Esophagus squamous epithelium (tissue), 5 donors: ENCODE data around the gene RBFOX2. TPM values are rescaled to one million over a fixed set of nuclear protein-coding genes. Genes with fewer than 3 reads are reported as not detected.
A peak's percentile ranks its signal among the peaks of the same experiment; 100 is the strongest.

Source experiments
- DNase-seq: peaks from one replicate; lab custom pipeline; 2025; lab: John Stamatoyannopoulos, UW
- H3K27ac ChIP-seq, 4 donors: fragments of 200-600 bp; sonication (generic); one replicate each; pipeline ENCODE4 v1.5.1; 2016 to 2019; ENCODE audit warnings: mild to moderate bottlenecking in 1 of 4
- H3K27me3 ChIP-seq, 4 donors: fragments of 200-600 bp; sonication (generic); 1 replicate in 3 of 4; 2 replicates in 1 of 4; pipeline versions ENCODE4 v1.5.1 to v1.6.0; 2017 to 2021; ENCODE audit warnings: antibody characterized with exemption in 1 of 4
- H3K36me3 ChIP-seq, 3 donors: fragments of 200-600 bp; sonication (generic); one replicate each; pipeline ENCODE4 v1.5.1; 2016 to 2019
- H3K4me1 ChIP-seq, 3 donors: fragments of 200-600 bp; sonication (generic); one replicate each; pipeline ENCODE4 v1.5.1; 2017 to 2019
- H3K4me3 ChIP-seq, 4 donors: fragments of 200-600 bp; sonication (generic); 1 replicate in 3 of 4; 2 replicates in 1 of 4; pipeline ENCODE4 v1.5.1; 2016 to 2019; ENCODE audit warnings: mild to moderate bottlenecking in 2 of 4, moderate library complexity in 1 of 4
- H3K9me3 ChIP-seq, 3 donors: fragments of 200-600 bp; sonication (generic); one replicate each; pipeline ENCODE4 v1.5.1; 2016 to 2019
- CTCF ChIP-seq, 6 experiments: fragments of 450-650 bp in 4 of 6; fragments of 200-600 bp in 2 of 6; sonication (generic) in 2 of 6; IDR thresholded peaks; one replicate each; pipeline ENCODE4 v1.5.1; 2016 to 2019; ENCODE audit warnings: antibody characterized with exemption in 6 of 6, mild to moderate bottlenecking in 4 of 6, moderate library complexity in 4 of 6
- POLR2A ChIP-seq, 4 donors: fragments of 450-650 bp; IDR thresholded peaks; one replicate each; pipeline ENCODE4 v1.6.1; 2017; ENCODE audit warnings: antibody characterized with exemption in 4 of 4, mild to moderate bottlenecking in 4 of 4, moderate library complexity in 3 of 4
- WGBS, 2 donors: methylation state at CpG; one replicate each; pipeline ENCODE4 v1.1.5; 2018; 5-methylcytosine and 5-hydroxymethylcytosine counted together
- intact Hi-C: fragments of 100-400 bp; cut with DNase I; formaldehyde crosslinking; loops from one replicate; pipeline ENCODE4 v1.15.0; 2022
- total RNA-seq, 4 donors: library from RNA; depleted of rRNA; stranded (reverse); fragments of >200 nt; gene quantifications; one replicate each; pipeline ENCODE4 v1.1.0, GENCODE V29; 2016
- donor health status: DM: yes; HTN: yes; CAD: no.

RBFOX2 gene
- total RNA-seq, 4 donors from 2014 or later = 33.3 to 69.6 (median 46.3) TPM

- intact Hi-C loops = loop anchor here (10.0 kb wide), 1 partner anchor 298 kb away; no protein-coding TSS in a partner anchor
- Histone ChIP-seq H3K27me3 (no peaks in the 10 kb centered on the region), H3K36me3 (no peaks in the 10 kb centered on the region), H3K27ac (peak overlapping the region in 1 of 4 donors; percentile 69), H3K4me3 (no peak overlapping the region), H3K9me3 (no peaks in the 10 kb centered on the region), H3K4me1 (peaks cover 3 to 50% (median 25%) of the 10 kb centered on the region in 3 donors)
- TF ChIP-seq POLR2A (IDR thresholded peaks at IDR 0.05) (no peak), CTCF (IDR thresholded peaks at IDR 0.05) (no peak)
- DNase-seq = no peak
- 78 to 100% methylated on average over 2 of the region's 2 CpGs for WGBS, 2 donors
Measured at GRCh38 chr22:35923026-35923425, 105.6 kb downstream of the RBFOX2 start.

GRCh38 chr22:35921777-35922176 is 106.8 kb downstream of the RBFOX2 start:
- intact Hi-C loops = loop anchor here (10.0 kb wide), 1 partner anchor 297 kb away; no protein-coding TSS in a partner anchor
- no peaks in the 10 kb centered on the region for H3K27me3 ChIP-seq
- TF ChIP-seq POLR2A (IDR thresholded peaks at IDR 0.05) (no peak), CTCF (IDR thresholded peaks at IDR 0.05) (peak in 5 of 6 experiments; percentile 38 to 68 (median 50))
- peak overlapping the region in 3 of 4 donors; percentile 59 to 78 (median 69) for H3K27ac ChIP-seq
- no peak overlapping the region for H3K4me3 ChIP-seq
- H3K36me3 ChIP-seq = no peaks in the 10 kb centered on the region
- H3K9me3 ChIP-seq = no peaks in the 10 kb centered on the region
- peaks cover 5 to 56% (median 33%) of the 10 kb centered on the region in 3 donors for H3K4me1 ChIP-seq
- no peak for DNase-seq

GRCh38 chr22:35921044-35921443 is 107.6 kb downstream of the RBFOX2 start:
- no peaks in the 10 kb centered on the region for H3K36me3 ChIP-seq
- H3K4me1 ChIP-seq = peaks cover 10 to 63% (median 41%) of the 10 kb centered on the region in 3 donors
- H3K9me3 ChIP-seq = no peaks in the 10 kb centered on the region
- intact Hi-C loops = loop anchor here (10.0 kb wide), 1 partner anchor 296 kb away; no protein-coding TSS in a partner anchor
- no peak for TF ChIP-seq CTCF (IDR thresholded peaks at IDR 0.05)
- no peak for TF ChIP-seq POLR2A (IDR thresholded peaks at IDR 0.05)
- DNase-seq = no peak
- 56 to 63% methylated on average over 2 of the region's 2 CpGs for WGBS, 2 donors
- peak overlapping the region in 2 of 4 donors; percentile 59 to 69 for H3K27ac ChIP-seq
- no peak overlapping the region for H3K4me3 ChIP-seq
- no peaks in the 10 kb centered on the region for H3K27me3 ChIP-seq

- no peak for DNase-seq
- no peaks in the 10 kb centered on the region for H3K27me3 ChIP-seq
- intact Hi-C loops = no loop called here
- 83 to 86% methylated on average over 8 of the region's 8 CpGs for WGBS, 2 donors
- H3K27ac ChIP-seq = peak overlapping the region in 2 of 4 donors; percentile 93 to 95
- H3K9me3 ChIP-seq = no peaks in the 10 kb centered on the region
- H3K36me3 ChIP-seq = no peaks in the 10 kb centered on the region
- H3K4me3 ChIP-seq = no peak overlapping the region
- no peak for TF ChIP-seq POLR2A (IDR thresholded peaks at IDR 0.05)
- no peak for TF ChIP-seq CTCF (IDR thresholded peaks at IDR 0.05)
- H3K4me1 ChIP-seq = peaks cover 20 to 83% (median 55%) of the 10 kb centered on the region in 3 donors
Measured at GRCh38 chr22:35919002-35919542, 109.6 kb downstream of the RBFOX2 start.

- intact Hi-C loops = no loop called here
- no peak for DNase-seq
Measured at GRCh38 chr22:35918456-35918855, 110.2 kb downstream of the RBFOX2 start.

More at GRCh38 chr22:35918456-35918855, 110.2 kb downstream of the RBFOX2 start:
- no peaks in the 10 kb centered on the region for H3K9me3 ChIP-seq
- 30% methylated on average over 3 of the region's 3 CpGs for WGBS, 2 donors
- no peak for TF ChIP-seq CTCF (IDR thresholded peaks at IDR 0.05)
- no peak for TF ChIP-seq POLR2A (IDR thresholded peaks at IDR 0.05)
- H3K27me3 ChIP-seq = no peaks in the 10 kb centered on the region
- no peaks in the 10 kb centered on the region for H3K36me3 ChIP-seq
- peak overlapping the region; percentile 40 to 95 (median 86) for H3K27ac ChIP-seq
- no peak overlapping the region for H3K4me3 ChIP-seq
- H3K4me1 ChIP-seq = peaks cover 24 to 89% (median 61%) of the 10 kb centered on the region in 3 donors
